ENCODE results near the gene METTL25B. TPM values are rescaled to one million over a fixed set of nuclear protein-coding genes. Genes with fewer than 3 reads are reported as not detected.

Gene METTL25B
- total and polyA plus RNA-seq, 2 of the 13 experiments (the other 11 are each of a cell fraction or from before 2014, with no cell fraction given) = 11.9 to 24.0 TPM

DNA sequence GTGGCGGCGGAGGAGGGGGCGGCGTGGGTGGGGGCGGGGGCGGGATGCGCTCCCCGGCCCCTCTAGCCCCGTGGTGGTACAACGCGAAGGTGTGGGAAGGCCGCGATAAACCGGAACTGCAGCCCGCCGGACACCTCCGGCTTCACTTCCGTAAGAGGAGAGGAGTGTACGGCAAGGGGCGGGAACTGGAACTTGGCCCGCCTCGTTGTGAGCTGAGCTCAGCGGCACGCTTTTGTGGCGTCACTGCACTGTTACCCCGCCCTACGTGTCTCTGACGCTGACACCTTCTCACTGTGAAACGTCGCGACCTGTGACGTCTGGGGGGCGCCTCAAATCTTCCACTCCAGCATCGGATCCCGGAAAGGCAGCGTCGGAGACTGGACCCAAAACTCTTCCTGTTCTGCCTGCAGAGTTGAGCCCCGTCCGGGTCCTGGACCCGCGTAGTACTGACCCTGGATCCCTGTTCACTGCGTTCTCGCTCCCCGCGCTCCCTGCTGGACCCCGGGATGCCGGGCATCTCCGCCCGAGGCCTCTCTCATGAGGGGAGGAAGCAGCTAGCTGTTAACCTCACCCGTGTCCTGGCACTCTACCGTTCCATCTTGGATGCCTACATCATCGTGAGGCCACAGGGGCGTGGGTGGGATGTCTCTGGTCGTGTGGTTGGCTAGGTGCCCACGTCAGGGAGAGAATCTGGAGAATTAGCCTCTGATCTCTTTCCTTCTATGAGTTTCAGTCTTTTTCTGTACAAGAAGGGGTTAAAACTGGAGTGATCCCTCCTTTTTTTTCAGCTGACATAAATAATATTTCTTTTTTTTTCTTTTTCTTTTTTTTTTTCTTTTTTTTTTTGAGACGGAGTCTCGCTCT, 562 bp downstream of the METTL25B start, which contains the start of gene ISG20L2 (continued):
- TF ChIP-seq, protein P1, sequence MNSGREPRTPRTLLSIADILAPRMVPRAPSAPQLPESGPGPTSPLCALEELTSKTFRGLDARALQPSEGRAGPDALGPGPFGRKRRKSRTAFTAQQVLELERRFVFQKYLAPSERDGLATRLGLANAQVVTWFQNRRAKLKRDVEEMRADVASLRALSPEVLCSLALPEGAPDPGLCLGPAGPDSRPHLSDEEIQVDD (CRISPR knock-in tag; IDR thresholded peaks at IDR 0.05; ENCODE audit: borderline replicate concordance) = no peak
- peak; percentile 12; the same call in 1 of the 2 replicates for TF ChIP-seq SOX5 (CRISPR knock-in tag; IDR thresholded peaks at IDR 0.05; ENCODE audit: borderline replicate concordance)
- TF ChIP-seq, protein P2, sequence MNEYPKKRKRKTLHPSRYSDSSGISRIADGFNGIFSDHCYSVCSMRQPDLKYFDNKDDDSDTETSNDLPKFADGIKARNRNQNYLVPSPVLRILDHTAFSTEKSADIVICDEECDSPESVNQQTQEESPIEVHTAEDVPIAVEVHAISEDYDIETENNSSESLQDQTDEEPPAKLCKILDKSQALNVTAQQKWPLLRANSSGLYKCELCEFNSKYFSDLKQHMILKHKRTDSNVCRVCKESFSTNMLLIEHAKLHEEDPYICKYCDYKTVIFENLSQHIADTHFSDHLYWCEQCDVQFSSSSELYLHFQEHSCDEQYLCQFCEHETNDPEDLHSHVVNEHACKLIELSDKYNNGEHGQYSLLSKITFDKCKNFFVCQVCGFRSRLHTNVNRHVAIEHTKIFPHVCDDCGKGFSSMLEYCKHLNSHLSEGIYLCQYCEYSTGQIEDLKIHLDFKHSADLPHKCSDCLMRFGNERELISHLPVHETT (CRISPR knock-in tag; conservative IDR thresholded peaks at IDR 0.05) = no peak
- no peak for TF ChIP-seq ZC3H4 (CRISPR knock-in tag; IDR thresholded peaks at IDR 0.05; ENCODE audit: borderline replicate concordance)
- peak; percentile 73 for TF ChIP-seq GABPA (IDR thresholded peaks at IDR 0.05; ENCODE audit: low read depth, low read length)
- peak; percentile 91 for TF ChIP-seq GABPA (CRISPR knock-in tag; IDR thresholded peaks at IDR 0.05; ENCODE audit: low read depth)
- no peak for TF ChIP-seq EED (CRISPR knock-in tag; IDR thresholded peaks at IDR 0.05)
- TF ChIP-seq ZNF510 (CRISPR knock-in tag; IDR thresholded peaks at IDR 0.05; ENCODE audit: low read depth) = no peak
- TF ChIP-seq TEAD2 (CRISPR knock-in tag; IDR thresholded peaks at IDR 0.05) = no peak
- no peak for TF ChIP-seq ZFP82 (CRISPR knock-in tag; IDR thresholded peaks at IDR 0.05; ENCODE audit: borderline replicate concordance)
- TF ChIP-seq HDAC6 (IDR thresholded peaks at IDR 0.05; ENCODE audit: low read depth, low read length) = no peak
- no peak for TF ChIP-seq SATB2 (CRISPR knock-in tag; IDR thresholded peaks at IDR 0.05)
- TF ChIP-seq, protein P3, sequence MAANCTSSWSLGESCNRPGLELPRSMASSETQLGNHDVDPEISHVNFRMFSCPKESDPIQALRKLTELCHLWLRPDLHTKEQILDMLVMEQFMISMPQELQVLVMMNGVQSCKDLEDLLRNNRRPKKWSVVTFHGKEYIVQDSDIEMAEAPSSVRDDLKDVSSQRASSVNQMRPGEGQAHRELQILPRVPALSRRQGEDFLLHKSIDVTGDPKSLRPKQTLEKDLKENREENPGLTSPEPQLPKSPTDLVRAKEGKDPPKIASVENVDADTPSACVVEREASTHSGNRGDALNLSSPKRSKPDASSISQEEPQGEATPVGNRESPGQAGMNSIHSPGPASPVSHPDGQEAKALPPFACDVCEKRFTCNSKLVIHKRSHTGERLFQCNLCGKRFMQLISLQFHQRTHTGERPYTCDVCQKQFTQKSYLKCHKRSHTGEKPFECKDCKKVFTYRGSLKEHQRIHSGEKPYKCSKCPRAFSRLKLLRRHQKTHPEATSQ (CRISPR knock-in tag; IDR thresholded peaks at IDR 0.05; ENCODE audit: borderline replicate concordance) = no peak
- TF ChIP-seq STAT5B (CRISPR knock-in tag; IDR thresholded peaks at IDR 0.05) = no peak; the same call in 1 of the 2 replicates
- no peak for TF ChIP-seq SNRNP70 (IDR thresholded peaks at IDR 0.05; ENCODE audit: low read depth, low read length)
- TF ChIP-seq HNRNPLL (IDR thresholded peaks at IDR 0.05; ENCODE audit: low read depth, low read length, poor library complexity, severe bottlenecking) = peak; percentile 60
- no peak; the same call in 1 of the 2 replicates for TF ChIP-seq ZNF777 (CRISPR knock-in tag; IDR thresholded peaks at IDR 0.05)
- no peak for TF ChIP-seq GFI1 (CRISPR knock-in tag; IDR thresholded peaks at IDR 0.05; ENCODE audit: borderline replicate concordance)
- TF ChIP-seq NFKBIZ (CRISPR knock-in tag; IDR thresholded peaks at IDR 0.05) = no peak
- TF ChIP-seq FOXK1 (CRISPR knock-in tag; IDR thresholded peaks at IDR 0.05; ENCODE audit: borderline replicate concordance, low read depth) = peak; percentile 72; the same call in 1 of the 2 replicates
- no peak for TF ChIP-seq ZBTB3 (CRISPR knock-in tag; IDR thresholded peaks at IDR 0.05; ENCODE audit: borderline replicate concordance, low read depth)
- no peak for TF ChIP-seq ZNF737 (CRISPR knock-in tag; IDR thresholded peaks at IDR 0.05; ENCODE audit: borderline replicate concordance)
- TF ChIP-seq, protein P4, sequence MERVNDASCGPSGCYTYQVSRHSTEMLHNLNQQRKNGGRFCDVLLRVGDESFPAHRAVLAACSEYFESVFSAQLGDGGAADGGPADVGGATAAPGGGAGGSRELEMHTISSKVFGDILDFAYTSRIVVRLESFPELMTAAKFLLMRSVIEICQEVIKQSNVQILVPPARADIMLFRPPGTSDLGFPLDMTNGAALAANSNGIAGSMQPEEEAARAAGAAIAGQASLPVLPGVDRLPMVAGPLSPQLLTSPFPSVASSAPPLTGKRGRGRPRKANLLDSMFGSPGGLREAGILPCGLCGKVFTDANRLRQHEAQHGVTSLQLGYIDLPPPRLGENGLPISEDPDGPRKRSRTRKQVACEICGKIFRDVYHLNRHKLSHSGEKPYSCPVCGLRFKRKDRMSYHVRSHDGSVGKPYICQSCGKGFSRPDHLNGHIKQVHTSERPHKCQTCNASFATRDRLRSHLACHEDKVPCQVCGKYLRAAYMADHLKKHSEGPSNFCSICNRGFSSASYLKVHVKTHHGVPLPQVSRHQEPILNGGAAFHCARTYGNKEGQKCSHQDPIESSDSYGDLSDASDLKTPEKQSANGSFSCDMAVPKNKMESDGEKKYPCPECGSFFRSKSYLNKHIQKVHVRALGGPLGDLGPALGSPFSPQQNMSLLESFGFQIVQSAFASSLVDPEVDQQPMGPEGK (CRISPR knock-in tag; IDR thresholded peaks at IDR 0.05) = no peak; the same call in 1 of the 2 replicates
- no peak for TF ChIP-seq MTF2 (CRISPR knock-in tag; IDR thresholded peaks at IDR 0.05; ENCODE audit: borderline replicate concordance)
- TF ChIP-seq GLI4 (CRISPR knock-in tag; IDR thresholded peaks at IDR 0.05; ENCODE audit: borderline replicate concordance) = no peak
- TF ChIP-seq NFYB (CRISPR knock-in tag; IDR thresholded peaks at IDR 0.05) = peak; percentile 38; the same call in 1 of the 2 replicates

All from HepG2 (cell line).